ENCODE measurements around the gene SELENON.

Gene SELENON

DNA sequence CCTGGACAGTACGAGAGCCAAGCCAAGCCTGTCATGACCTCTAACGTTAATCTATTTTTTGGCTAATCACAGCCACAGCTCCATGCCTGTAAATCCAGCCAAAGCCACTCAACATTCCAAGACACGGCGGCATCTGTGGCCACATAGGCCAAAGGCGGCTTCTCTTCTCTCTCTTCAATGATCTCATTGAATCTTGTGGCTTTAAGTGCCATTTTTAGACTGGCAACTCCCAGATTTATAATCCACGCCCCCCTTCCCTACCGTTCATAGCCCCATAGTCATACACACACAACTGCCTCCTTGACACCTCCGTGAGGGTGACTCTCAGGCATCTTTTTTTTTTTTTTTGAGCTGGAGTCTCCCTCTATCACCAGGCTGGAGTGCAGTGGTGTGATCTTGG, 5.7 kb upstream of the SELENON start:
- peak in 1 of 3 donors; percentile 19 for DNase-seq

DNA sequence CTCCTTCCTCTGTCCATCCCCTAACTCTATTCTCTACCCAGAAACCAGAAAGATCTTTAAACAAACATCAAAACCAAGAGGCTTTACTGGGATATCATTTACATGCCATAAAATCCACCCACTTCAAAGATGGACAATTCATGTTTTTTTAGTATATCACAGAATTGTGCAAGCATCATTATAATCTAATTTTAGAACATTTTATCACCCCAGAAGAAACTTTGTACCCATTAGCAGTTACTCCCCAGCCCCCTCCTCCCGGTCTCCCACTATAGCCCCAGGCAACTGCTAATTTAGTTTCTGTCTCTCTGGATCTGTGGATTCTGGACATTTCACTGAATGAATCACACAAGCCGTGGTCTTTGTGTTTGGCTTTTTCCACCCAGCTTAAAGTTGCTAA, 4.8 kb upstream of the SELENON start:
- no peak for DNase-seq

DNA sequence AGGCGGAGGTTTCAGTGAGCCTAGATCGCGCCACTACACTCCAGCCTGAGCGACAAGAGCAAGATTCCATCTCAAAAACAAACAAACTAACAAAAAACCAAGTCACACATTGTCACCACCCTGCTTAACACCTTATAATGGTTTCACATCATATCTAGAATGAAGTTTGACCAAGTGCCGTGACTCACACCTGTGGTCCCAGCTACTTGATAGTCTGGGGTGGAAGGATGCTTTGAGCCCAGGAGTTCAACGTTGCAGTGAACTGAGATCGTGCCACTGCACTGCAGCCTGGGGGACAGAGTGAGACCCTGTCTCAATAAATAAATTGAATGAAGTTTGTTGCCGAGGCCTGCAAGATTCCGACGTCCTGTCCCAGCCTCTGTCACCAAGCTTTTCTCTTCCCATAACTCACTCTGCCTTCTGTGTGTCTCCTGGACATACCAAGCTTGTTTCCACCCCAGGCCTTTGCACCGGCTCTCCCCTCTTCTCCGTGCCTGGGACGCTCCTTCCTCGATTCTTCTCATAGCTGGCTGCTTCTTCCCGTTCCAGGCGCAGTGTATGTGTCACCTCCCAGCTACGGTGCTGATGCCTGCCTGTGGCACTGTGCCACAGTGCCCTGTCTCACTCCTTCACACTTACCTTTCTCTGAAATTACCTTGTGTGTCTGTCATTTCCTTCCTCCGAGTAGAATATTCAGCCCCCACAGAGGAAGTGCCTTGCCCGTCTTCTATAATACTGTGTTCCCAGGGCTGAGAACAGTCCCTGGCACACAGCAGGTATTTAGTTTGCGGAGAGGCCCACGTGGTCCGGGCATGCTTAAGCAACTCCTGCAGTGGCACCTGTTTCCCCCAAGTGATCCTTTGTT, 3.8 kb upstream of the SELENON start:
- DNase-seq, result no peak

DNA sequence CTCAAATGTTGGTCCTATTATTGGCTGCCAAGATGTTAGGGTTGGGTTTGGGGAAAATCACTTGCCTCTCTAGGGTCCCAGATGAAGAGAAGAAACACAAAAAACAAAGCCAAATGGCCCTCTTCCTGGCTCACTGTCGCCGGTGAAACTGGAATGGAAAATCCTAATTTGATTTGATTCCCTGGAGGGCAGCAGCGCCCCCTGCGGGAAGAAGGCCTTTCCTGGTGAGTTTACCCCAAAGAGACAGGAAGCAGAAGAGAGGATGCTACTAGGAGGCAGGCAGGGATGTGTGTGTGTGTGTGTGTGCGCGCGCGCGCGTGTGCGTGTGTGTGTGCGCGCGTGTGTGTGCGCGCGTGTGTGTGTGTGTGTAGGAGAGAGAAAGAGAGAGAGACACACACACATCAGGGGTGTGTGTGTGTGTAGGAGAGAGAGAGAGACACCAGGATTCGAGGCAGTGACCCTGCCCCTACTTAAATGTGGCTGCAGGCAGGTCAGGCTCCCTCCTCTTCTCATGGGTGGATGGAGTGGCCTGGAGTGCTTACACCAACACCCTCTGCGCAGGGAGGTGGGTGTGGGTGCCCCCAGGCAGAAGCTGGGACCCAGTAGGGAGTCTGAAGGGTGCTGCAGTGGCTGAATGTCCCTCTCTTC, 3.1 kb upstream of the SELENON start:
- DNase-seq, result peak; percentile 81 to 93 (median 89)

DNA sequence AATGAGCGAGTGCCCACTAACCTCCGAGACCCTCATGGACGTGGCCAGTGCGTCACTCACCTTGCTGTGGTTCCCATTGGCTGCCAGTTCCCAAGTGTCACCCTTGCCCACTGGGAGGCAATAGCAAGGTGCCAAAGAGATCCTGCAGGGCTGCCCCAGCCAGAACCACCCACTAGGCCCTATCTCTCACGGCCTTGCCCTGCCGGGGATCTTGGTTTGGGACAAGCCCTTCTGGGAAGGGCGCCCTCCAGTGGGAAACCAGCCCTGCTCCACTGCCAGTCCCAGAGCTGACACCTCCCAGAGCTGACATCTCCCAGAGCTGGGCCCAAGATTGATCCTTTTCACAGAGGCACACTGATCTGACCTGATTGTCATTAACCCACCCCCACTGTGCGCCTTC, 2.1 kb upstream of the SELENON start:
- peak; percentile 47 to 82 (median 69) for DNase-seq

DNA sequence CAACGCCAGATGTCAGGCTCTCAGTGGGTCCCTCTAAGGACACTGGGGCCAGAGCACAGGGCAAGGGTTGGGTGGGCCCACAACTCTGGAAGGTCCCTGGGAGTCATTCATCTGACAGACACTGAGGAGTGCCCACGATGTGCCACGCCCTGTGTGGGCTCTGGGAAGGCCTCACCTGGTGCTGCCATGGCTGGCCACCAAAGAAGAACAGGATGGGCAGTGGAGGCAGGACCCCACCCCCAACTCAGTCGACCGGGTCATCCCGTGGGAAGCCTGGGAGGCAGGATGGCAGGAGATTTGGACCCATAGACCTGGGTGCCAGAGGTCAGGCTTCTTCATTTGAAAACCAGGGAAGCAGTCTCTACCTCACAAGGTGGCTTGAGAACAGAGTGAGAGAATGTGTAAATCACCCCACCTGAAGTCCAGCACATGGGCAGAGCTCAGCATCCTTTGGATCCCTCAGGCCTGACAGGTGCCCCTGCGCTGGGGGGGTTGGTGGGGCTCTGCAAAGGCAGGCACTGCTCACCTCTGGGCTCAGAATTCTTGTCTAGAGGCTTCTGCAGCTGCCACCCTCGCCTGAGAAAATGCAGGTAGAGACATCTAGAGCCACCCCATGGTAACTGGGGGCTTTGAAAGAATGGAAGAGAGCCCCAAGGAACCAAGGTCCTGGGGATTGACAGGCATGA, 1.2 kb upstream of the SELENON start:
- DNase-seq, result no peak

DNA sequence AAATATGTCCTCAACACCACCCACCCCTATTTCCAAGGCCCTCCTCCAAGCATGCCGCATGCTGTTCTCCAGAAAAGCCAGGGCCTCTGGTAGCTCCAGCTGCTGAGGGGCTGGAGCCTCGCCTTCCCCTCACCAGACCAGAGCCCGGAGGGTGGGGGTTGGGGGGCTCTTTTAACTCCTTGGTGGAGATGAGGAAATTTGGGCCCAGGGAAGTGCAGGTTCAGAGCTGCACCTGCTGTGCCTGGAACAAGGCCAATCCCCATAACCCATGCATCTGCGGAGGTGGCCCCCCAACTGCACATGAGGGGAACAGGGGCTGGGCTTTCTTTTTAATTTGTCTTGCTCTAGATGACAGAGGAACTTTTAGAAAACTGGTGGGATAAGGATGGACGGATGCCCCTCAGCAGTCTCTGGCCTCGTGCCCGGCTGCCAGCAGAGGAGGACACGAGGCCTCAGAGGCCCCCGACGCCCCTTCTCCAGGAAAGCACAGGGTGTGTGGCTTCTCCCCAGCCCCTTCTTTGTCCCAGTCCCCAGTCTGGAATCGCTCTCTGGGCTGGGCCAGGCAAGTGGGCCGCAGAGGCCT, 550 bp upstream of the SELENON start:
- no peak for DNase-seq

DNA sequence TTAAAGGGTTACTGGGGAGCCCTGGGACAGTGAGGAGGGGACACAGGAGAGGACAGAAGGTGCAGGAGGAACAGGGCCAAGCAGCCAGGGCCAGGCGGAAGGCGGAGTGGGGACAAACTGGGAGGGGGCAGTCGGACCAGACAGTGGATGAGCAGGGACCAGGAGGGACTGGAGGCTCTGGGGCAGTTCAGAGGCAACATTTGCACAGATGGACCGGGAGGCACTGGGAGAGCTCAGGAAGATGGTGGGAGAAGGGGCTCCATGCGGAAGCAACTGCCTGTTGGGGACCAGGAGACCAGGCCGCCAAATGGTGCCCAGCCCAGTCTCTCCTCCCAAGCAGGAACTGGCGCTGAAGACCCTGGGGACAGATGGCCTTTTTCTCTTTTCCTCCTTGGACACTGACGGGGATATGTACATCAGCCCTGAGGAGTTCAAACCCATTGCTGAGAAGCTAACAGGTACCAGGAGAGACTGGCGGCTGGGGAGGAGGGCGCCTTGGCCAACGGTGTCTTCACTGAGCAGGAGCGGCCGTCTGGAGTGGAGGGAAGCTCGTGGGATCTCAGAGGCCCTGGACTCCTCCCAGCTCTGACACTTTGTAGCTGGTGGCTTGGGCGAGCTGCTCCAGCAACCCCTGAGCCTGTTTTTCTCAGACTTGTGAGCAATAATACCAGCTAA, 847 bp downstream of the SELENON start:
- DNase-seq, result peak in 2 of 3 donors; percentile 33 to 37

DNA sequence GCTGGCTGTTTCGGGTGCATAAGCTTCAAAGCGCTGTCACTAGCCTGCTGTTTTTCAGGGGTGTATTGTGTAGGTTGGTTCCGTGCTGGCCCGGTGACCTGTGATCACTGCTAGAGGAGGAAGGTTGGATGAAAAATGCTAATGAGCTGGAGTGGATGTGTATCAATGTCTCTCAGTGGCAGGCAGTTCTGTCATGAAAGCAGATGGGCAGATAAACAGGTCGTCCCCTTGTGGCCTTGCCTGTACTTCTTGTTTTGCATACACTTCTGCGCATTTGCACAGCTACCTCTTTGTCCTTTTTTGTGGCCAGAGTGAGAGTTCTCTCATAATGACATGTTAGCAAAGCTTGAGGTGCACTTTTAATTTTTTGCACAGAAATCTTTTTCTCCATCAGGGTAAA, 2.9 kb downstream of the SELENON start:
- DNase-seq, result peak in 1 of 3 donors; percentile 28

DNA sequence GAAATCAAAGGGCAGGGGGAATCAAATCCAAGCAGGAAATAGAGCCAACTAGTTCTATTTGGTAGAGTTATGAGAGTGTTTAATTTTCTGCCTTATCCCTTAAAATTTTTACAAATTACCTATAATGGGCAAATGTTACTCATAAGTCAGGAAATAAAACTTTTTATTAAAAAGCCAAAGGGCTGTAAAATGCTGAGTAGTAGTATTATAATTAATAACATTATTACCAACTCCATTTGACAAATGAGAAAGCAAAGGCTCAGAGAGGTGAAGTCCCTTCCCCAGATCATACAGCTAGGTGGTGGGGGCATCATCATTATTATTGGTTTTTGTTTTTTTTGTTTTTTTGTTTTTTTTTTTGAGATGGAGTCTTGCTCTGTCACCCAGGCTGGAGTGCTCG, 3.4 kb downstream of the SELENON start:
- DNase-seq, result no peak

DNA sequence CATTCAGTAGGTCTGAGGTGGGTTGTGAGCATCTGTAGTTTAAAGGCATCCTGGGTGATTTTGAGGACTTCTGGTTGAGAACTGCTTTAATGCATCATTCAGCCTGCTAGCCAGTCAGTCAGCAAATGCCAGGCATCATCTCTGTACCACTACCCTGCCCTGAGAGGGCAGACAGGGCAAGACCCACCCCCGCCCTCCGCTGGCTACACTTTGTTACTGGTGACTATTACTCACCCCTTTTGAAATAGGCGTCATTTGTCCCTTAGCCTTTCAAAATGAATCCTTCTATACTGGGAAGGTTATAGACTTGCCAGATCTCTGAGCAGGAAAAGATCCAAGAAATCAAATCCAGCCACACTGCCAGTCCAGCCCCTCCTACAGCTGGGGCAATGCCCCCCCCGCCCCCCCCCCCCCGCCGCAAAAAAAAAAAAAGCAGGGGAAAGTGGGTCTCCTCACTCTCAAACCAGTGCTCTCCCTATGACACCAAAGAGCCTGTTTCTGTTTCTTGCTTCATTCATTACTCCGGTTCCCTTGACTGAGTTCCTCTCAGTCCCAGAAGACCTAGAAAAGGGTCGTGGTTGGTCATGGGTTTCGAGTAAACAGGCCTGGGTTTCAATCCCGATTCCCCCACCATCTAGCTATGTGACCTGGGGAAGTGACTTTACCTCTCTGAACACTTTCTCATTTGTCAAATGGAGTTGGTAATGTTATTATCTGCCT, 4.4 kb downstream of the SELENON start:
- peak; percentile 75 to 81 (median 77) for DNase-seq

DNA sequence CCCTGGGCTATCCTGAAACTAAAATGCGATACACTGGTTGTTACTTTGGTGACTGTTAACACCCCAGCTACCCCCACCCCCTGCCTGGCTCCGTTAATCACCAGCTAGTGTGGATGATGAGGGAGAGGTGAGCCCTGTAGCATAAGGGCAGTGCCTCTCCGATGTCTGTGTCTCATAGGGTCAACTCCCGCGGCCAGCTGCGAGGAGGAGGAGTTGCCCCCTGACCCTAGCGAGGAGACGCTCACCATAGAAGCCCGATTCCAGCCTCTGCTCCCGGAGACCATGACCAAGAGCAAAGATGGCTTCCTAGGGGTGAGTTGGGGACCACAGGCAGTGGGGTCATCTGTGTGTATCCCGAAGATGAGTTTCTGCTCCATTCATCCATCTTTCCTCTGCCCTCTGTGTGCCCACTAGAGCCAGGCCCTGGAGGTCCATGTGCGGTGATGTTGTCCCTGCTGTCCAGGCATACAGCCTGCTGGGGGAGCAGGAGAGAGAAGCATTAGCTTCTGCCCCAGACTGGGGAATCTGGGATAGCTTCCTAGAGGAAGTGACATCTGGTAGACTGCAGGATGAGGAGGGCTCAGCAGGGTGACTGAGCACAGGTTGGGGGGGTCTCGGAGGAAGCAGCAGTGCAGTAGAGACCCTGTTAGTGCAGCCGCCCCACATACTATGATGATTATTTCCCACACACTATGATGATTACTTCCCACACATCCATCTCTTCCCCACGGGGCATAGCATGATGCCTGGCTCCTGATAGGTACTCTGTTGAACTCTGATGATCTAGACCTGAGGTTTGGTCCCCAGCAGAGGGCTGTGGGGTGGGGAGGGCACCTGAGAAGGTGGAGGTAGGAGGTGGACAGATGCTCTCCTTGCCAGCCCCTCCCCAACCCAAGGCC, 5.2 kb downstream of the SELENON start:
- no peak for DNase-seq

DNA sequence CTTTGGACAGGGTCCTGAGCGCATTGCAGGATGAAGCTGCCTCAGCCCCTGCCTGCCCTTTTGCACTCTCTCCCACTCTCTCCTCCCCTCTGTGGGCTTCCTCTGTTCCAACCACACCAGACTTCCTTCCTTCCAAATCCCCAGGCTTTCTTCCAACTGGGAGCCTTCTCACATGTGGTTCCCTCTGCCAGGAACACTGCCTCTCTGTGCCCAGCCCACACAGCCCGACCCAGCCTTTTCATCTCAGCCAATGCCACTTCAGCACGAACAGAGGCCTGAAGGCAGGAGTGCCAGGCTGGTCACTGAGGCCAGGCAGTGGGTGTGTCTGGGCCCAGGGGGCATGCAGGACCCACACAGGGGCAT, 5.9 kb downstream of the SELENON start:
- DNase-seq, result no peak

DNA sequence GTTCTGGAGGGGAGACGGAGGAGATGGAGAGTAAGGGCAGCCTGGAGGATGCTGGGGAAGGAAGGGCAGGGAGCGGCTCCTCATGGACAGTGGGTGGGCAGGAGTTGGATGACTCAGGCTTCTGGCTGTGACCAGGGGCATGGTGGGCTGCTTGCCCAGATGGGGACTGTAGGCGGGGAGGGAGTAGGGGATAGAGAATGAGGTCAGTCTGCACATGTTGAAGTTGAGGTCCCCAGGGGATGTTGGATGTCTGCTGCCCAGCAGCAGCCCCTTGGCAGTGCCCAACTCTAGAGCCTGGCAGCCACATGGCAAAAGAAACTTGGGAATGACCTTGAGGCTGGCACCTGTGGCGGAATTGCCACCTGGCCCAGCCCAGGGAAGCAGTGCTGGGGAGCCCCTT, 6.4 kb downstream of the SELENON start:
- no peak for DNase-seq

DNA sequence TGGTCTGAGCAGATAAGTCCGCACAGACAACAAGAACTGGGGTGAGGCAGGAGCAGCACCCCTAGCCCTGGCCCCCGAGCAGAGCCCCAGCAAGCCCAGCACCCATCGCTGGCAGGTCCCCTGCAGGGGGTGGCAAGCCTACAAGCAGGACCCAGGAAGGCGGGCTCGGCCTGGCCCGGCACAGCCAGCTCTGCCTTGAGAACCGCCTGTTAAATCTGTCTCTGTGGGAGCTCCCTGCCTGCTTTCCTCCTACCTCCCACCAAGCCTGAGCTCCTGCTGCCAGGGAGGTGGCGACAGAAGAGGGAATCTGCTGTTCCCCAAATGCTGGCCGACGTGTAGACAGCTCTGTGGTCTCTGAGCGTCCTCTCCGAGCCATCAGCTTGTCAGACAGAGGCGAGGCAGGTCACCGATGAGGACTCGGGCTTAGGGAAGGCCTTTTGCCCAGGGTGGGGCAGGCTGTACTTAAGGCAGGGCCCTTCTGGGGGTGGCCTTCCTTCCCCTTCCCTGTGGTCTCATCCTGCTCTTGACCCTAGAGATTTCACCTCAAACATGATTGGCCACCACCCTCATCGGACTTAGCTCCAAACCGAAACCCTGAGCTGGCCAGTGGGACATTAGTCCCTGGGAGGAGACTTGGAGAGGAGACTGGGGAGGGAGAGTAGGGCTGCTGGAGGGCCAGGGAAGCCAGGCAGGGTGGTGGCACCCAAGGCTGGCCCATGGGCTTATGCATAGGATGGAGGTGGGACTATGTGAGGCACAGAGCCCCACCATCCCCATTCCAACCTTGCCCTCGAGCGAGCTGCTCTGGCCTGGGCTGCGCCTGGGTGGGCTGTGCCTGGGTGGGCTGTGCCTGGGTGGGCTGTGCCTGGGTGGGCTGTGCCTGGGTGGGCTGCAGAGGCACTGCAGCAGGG, 7.7 kb downstream of the SELENON start:
- no peak for DNase-seq

DNA sequence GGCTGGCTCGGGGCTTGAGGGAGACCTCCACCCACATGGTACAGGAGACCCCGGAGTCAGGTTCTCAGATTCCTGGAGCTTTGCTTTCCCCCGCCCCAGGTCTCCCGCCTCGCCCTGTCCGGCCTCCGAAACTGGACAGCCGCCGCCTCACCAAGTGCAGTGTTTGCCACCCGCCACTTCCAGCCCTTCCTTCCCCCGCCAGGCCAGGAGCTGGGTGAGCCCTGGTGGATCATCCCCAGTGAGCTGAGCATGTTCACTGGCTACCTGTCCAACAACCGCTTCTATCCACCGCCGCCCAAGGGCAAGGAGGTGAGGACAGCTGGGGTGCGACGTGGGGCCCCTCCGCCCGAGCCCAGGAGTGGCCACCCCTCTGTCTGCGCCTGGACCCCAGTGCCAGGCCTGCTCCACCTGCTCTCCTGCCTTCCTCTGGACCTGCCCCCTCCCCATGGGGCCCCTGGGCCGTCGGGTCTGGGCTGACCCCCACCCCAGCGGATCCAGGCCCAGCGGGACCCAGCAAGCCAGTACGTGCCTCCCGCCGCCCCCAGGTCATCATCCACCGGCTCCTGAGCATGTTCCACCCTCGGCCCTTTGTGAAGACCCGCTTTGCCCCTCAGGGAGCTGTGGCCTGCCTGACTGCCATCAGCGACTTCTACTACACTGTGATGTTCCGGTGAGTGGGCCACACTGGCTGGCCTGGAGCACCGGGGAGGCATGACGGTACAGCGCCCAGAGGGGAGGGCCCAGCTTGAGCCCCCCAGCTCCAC, 8.7 kb downstream of the SELENON start:
- DNase-seq, result no peak

DNA sequence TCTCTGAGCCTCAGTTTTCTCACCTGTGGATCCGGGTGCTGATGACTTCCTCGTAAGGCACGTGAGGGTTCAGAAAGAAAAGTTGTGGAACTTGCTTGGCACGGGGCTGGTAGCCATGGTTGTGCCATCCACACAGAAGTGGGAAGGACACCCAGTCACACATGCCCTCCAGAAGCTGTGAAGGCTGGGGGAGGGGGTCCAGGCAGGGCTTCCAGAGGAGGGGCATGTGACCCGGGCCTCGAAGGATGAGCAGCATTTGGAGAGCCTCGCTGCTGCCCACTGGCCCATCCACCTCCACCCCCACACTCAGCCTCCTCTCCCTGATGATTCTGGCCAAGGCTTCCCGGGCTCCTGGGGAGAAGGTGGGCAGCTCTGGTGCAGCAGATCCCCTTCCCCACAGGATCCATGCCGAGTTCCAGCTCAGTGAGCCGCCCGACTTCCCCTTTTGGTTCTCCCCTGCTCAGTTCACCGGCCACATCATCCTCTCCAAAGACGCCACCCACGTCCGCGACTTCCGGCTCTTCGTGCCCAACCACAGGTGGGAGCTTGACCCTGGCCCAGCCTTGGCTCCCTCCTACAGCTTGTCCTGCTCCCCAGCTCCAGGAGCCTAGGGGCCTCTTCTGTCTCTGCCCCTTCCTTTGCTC, 9.4 kb downstream of the SELENON start:
- DNase-seq, result peak; percentile 56 to 76 (median 73)

DNA sequence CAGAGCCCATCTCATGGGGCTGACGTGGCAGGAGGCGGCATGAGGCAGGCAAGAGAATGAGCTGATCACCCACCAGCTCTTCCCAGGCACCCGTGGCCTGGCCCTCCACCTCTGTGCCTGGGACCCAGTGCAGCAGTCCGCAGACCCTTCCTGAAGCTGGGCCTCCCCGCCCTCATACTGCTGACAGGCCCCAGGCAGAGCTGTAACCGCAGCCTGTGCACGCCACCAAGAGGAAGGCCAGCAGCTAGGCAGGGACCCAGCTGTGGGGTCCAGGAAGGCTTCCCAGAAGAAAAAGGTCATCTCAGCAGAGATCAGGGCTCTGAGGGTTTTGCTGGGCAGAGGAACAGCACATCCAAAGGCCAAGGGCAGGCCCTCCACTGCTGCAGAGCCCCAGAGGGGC, 9.9 kb downstream of the SELENON start:
- no peak for DNase-seq

All from suppressor macrophage treated with lipopolysaccharide for 1 hour (primary cell).